Spinal cord (tissue), 10 donors: ENCODE measurements around the gene DTD1. TPM values are rescaled to one million over a fixed set of nuclear protein-coding genes. Genes with fewer than 3 reads are reported as not detected.
A peak's percentile ranks its signal among the peaks of the same experiment; 100 is the strongest.
"Not testable (repeated sequence)": the region's sequence is repeated elsewhere in the genome, so short reads cannot be mapped to it uniquely, and the experiment has no call there.

ENCODE experiments used
- DNase-seq, 6 donors: peaks; one replicate each; pipeline versions ENCODE4 v3.0.0 to v3.0.0-alpha.2; 2013 to 2015; ENCODE audit warnings: low spot score in 6 of 6, low read depth in 4 of 6
- H3K27ac ChIP-seq: one replicate; pipeline ENCODE4 v1.5.1; 2013; ENCODE audit warnings: low read depth, low read length, control low read depth
- H3K27me3 ChIP-seq: one replicate; pipeline ENCODE4 v1.6.1; 2013; ENCODE audit warnings: low read length; ENCODE audit not compliant: control insufficient read depth, insufficient read depth
- H3K36me3 ChIP-seq: one replicate; pipeline ENCODE4 v1.6.1; 2013; ENCODE audit warnings: low read length; ENCODE audit not compliant: control insufficient read depth, insufficient read depth
- H3K4me1 ChIP-seq: one replicate; pipeline ENCODE4 v1.6.1; 2013; ENCODE audit warnings: low read length; ENCODE audit not compliant: control insufficient read depth, insufficient read depth
- H3K4me3 ChIP-seq: one replicate; pipeline ENCODE4 v1.5.1; 2013; ENCODE audit warnings: low read depth, low read length, control low read depth
- H3K9me3 ChIP-seq: one replicate; pipeline ENCODE4 v1.6.1; 2013; ENCODE audit warnings: low read length; ENCODE audit not compliant: control insufficient read depth, insufficient read depth
- WGBS: methylation state at CpG from one replicate; pipeline ENCODE4 v1.1.5; 2013; ENCODE audit warnings: missing lambda C conversion rate; ENCODE audit not compliant: insufficient coverage; 5-methylcytosine and 5-hydroxymethylcytosine counted together
- polyA plus RNA-seq, 2 donors: library from polyadenylated mRNA; unstranded; fragments of 120-200 nt; gene quantifications; one replicate each; pipeline ENCODE4 v1.2.1, GENCODE V29; 2013; ENCODE audit not compliant: insufficient read length in 2 of 2
- total RNA-seq, 2 donors: library from RNA; depleted of rRNA in 1 of 2; stranded (reverse); fragments of 120-200 nt in 1 of 2; fragments of >200 nt in 1 of 2; gene quantifications; one replicate each; pipeline versions ENCODE4 v1.2.3 to v1.2.4, GENCODE V29; 2013 to 2014
- donor health status: healthy.

DTD1 gene
- total and polyA plus RNA-seq, 4 donors, result 54.1 to 88.9 (median 72.2) TPM

- WGBS, result 70% methylated on average over 3 of the region's 5 CpGs
- Histone ChIP-seq H3K4me1 (no peaks in the 10 kb centered on the region), H3K36me3 (no peaks in the 10 kb centered on the region), H3K9me3 (no peaks in the 10 kb centered on the region), H3K27ac (no peak overlapping the region), H3K27me3 (no peaks in the 10 kb centered on the region), H3K4me3 (no peak overlapping the region)
- no peak for DNase-seq
Observed at GRCh38 chr20:18783385-18783959, 195.6 kb downstream of the DTD1 start.

DNA sequence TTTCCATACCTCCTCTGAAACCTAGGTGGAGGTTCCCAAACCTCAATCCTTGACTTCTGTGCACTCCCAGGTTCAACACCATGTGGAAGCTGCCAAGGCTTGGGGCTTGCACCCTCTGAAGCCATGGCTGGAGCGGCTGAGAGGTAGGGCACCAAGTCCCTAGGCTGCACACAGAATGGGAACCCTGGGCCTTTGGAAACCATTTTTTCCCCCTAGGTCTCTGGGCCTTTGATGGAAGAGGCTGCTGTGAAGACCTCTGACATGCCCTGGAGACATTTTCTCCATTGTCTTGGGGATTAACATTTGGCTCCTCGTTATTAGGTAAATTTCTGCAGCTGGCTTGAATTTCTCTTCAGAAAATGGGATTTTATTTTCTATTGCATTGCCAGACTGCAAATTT lies 199.2 kb downstream of the DTD1 start:
- H3K4me1 ChIP-seq, H3K27me3 ChIP-seq, H3K9me3 ChIP-seq, H3K36me3 ChIP-seq, H3K4me3 ChIP-seq, DNase-seq, H3K27ac ChIP-seq: not testable (repeated sequence)
- WGBS, result 90% methylated on average over 2 of the region's 2 CpGs

DNA sequence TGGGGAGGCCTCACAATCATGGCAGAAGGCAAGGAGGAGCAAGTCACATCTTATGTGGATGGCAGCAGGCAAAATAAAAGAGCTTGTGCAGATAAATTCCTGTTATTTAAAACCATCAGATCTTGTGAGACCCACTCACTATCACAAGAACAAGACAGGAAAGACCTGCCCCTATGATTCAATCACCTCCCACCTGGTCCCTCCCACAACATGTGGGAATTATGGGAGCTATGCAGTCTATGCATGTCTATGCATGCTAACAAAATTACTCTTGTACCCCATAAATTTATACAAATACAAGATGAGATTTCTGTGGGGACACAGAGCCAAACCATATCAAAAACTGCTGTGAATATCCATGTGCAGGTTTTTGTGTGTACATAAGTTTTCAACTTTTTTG lies 200.2 kb downstream of the DTD1 start:
- Histone ChIP-seq H3K9me3 (no peaks in the 10 kb centered on the region), H3K27ac (no peak overlapping the region)

DNA sequence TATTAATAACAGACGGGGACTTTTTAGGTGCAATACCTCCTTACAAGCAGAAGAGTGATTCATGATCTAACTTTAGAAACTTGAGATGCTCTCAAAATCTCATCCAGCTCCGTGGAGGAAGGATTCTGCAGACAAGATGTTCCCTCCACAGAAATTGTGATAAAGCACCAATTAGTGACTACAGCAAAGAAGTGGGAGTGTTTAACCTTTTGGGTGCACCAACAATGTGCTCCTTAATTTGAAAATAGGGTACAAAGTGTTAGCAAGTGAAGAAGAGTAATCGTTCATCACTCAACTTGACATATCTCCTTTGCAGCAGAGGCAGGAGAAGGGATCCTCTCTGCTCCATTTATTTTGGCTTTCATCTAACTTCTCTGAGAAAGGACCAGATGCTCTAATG lies 202.9 kb downstream of the DTD1 start:
- Histone ChIP-seq H3K4me3 (no peak overlapping the region), H3K9me3 (no peaks in the 10 kb centered on the region), H3K27ac (no peak overlapping the region), H3K27me3 (no peaks in the 10 kb centered on the region), H3K36me3 (no peaks in the 10 kb centered on the region), H3K4me1 (peaks cover 5% of the 10 kb centered on the region)
- no peak for DNase-seq
- no CpG with 5 or more reads among the region's 3 CpGs for WGBS

More for the DNA sequence above, 200.2 kb downstream of the DTD1 start:
- Histone ChIP-seq H3K36me3 (no peaks in the 10 kb centered on the region), H3K27me3 (no peaks in the 10 kb centered on the region), H3K4me1 (no peaks in the 10 kb centered on the region), H3K4me3 (no peak overlapping the region)
- no peak for DNase-seq

GRCh38 chr20:18793625-18794427 lies 206.0 kb downstream of the DTD1 start:
- WGBS, result 1% methylated on average over 25 of the region's 29 CpGs
- H3K4me1 ChIP-seq, result peaks cover 5% of the 10 kb centered on the region
- no peaks in the 10 kb centered on the region for H3K27me3 ChIP-seq
- no peaks in the 10 kb centered on the region for H3K9me3 ChIP-seq
- no peaks in the 10 kb centered on the region for H3K36me3 ChIP-seq
- H3K4me3 ChIP-seq, result peak overlapping the region; percentile 84
- H3K27ac ChIP-seq, result peak overlapping the region; percentile 82
- DNase-seq, result peak; percentile 85 to 99 (median 90)

GRCh38 chr20:18794428-18794787 lies 206.6 kb downstream of the DTD1 start:
- H3K27ac ChIP-seq, result peak overlapping the region; percentile 82
- peak overlapping the region; percentile 84 for H3K4me3 ChIP-seq
- H3K9me3 ChIP-seq, result no peaks in the 10 kb centered on the region
- H3K4me1 ChIP-seq, result peaks cover 5% of the 10 kb centered on the region
- no peak for DNase-seq
- H3K27me3 ChIP-seq, result no peaks in the 10 kb centered on the region
- H3K36me3 ChIP-seq, result no peaks in the 10 kb centered on the region
- 69% methylated on average over 2 of the region's 3 CpGs for WGBS

DNA sequence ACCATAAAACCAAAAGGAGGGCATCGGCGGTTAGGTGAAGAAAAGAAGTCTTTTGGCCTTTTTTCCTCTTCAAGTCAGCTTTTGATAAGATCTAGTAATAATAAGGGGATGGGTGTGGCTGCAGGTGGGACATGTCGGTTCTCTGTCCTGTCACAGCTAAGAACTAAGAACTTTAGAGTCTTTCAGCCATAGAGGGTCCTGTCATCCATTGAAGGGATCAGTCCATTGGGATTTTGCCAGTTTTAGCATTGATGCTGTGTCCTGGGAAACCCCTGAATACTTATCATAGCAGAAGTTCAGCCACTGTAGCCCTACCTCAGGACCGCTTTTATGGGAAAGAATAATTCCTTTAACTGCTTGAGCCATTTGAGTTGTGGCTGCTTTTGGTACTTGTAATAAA lies 207.5 kb downstream of the DTD1 start:
- Histone ChIP-seq H3K27me3 (no peaks in the 10 kb centered on the region), H3K36me3 (no peaks in the 10 kb centered on the region), H3K9me3 (no peaks in the 10 kb centered on the region), H3K4me1 (peaks cover 5% of the 10 kb centered on the region), H3K4me3 (no peak overlapping the region), H3K27ac (no peak overlapping the region)
- WGBS, result 100% methylated on average over 1 of the region's 4 CpGs
- DNase-seq, result no peak

DNA sequence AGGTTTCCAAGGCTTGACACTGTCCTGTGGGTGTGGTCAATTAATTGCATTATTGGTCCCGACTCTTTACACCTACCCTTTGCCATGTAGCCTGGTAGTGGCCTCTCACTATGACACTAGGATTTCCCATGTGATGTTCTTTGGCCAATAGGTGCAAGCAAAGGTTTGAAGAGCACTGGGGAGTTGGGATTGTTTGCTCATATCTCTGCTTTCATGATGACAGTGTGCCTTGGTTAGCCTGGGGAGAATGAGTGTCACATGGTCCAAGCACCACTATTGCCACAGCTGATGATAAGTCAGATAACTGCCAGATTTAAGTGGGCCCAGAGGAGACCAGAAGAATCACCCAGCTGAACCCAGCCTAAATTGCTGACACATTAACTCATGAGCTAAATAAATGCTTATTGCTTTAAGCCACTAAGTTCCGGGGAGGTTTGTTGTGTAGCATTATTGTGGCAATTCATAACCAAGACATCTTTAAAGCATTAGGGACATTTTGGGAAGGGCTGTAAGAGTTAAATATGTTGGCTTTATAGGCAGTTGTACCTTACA lies 208.5 kb downstream of the DTD1 start:
- WGBS, result no CpG with 5 or more reads among the region's 2 CpGs
- no peaks in the 10 kb centered on the region for H3K9me3 ChIP-seq
- DNase-seq, result no peak
- H3K4me1 ChIP-seq, result peaks cover 5% of the 10 kb centered on the region
- H3K27me3 ChIP-seq, result no peaks in the 10 kb centered on the region
- H3K4me3 ChIP-seq, result no peak overlapping the region
- no peaks in the 10 kb centered on the region for H3K36me3 ChIP-seq
- no peak overlapping the region for H3K27ac ChIP-seq

DNA sequence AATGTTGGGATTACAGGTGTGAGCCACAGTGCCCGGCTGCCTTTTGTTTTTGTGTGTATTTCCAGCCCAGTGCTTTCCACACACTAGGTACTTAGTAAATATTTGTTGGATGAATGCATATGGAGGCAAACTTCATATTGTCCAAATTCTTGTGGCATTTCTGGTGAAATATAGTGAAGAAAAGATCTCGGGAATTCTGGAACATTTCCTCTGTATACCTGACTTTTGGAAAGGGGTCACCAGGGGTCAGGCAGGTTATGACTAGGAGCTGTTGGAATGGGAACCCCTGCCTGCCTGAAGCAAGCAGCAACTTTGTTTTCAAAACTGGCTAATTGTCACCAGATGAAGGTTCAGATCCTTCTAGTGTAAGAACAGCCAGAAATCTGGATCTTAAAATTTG lies 213.7 kb downstream of the DTD1 start:
- Histone ChIP-seq H3K4me1 (no peaks in the 10 kb centered on the region), H3K4me3 (no peak overlapping the region), H3K27me3 (no peaks in the 10 kb centered on the region), H3K9me3 (no peaks in the 10 kb centered on the region), H3K36me3 (no peaks in the 10 kb centered on the region), H3K27ac (no peak overlapping the region)
- 80% methylated on average over 1 of the region's 2 CpGs for WGBS
- no peak for DNase-seq
